Stimulated activated CD4-positive, alpha-beta T cell treated with anti-CD3 and anti-CD28 coated beads, Interleukin-15, amount 100 ng/mL, for 1 hour (primary cell): ENCODE data around the gene GRB2.
"Not testable (repeated sequence)": the region's sequence is repeated elsewhere in the genome, so short reads cannot be mapped to it uniquely, and the experiment has no call there.

Experiments
- DNase-seq, 2 donors: peaks; one replicate each; pipeline ENCODE4 v3.0.0-alpha.2; 2020; ENCODE audit warnings: low read depth in 1 of 2, low spot score in 1 of 2

GRB2 gene

DNA sequence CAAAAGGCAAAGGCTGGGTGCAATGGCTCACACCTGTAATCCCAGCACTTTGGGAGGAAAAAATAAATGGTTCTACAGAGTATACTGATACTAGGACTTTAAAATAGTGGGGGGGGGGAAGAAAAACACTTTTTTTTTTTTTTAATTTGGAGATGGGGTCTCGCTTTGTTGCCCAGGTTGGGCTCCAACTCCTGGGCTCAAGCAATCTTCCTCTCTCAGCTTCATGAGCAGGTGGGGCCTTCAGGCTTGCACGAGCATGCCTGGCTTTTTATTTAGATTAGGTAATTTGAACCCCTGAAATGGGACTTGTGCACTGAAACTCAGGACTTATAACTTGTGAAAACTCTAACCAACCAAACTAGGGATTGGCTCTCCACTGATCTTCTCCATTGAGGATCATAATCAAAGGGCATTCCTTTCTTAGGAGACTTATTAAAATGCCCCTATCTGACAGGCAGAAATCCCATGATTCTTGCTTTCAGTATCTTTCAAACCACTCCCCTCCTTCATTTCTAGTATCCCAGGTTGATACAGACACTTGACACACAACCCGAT lies 16.9 kb downstream of the GRB2 start:
- no peak for DNase-seq

DNA sequence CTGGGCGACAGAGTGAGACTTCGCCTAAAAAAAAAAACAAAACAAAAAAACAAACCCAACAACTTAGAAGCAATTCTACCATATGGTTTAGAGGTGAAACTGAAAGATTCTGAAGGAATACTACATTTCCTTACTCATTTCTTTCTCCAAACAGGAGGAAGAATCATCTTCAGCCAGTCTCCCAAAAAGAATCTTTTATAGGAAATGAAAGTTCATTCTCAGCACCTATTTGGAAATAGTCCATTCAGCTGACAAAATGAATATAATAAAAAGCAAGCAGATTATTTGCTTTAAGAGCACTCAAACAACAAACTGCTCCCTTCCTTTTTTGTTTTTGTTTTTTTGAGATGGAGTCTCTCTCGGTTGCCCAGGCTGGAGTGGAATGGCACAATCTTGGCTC lies 17.7 kb downstream of the GRB2 start:
- DNase-seq: no peak

DNA sequence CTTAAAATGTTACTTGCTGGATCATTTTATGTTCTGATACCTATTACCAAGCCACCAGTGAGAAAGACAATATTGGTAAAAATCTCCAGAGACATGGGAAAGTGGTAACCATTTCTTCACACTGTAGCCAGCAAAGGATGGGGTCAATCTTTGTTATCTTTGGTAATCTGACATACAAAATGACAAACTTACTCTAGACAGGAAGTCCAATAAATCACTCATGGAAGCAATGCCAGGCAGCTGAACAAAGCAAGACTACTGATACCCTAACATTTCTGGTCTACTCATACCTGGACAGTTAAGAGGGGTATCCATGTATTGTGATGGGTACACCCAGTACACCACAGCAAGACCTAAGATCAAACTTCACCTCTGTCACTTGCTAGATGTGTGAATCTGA lies 19.0 kb downstream of the GRB2 start:
- DNase-seq: no peak

DNA sequence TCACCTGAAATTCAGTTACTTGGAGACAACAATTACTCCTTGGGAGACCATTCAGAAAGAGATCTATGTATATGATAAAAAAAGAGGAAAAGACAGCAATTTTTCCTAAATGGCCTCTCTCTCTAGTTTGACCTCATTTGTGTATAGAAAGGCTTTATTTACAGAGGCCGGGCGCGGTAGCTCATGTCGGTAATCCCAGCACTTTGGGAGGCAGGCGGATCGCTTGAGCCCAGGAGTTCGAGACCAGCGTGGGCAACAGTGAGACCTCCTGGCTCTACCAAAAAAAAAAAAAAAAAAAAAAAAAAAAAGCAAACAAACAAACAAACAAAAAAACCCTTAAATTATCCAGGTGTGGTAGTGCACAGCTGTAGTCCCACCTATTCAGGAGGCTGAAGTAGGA lies 20.7 kb downstream of the GRB2 start:
- no peak for DNase-seq

DNA sequence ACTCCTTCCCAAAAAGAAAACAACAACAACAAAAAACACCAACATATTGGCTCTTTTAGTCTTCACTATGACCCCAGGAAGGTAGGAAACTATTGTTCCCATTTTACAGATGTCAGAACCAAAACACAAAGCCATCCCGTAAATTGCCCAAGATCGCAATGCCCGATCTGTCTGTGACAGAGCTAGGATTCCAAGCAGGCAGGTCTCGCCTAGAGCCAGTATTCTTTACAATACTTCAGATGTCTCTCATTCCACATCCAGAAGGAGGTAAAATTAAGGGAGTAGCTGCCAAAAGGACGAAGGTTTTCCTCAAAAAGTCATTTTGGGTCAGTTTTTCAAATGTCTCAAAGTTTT lies 21.7 kb downstream of the GRB2 start:
- no peak for DNase-seq

DNA sequence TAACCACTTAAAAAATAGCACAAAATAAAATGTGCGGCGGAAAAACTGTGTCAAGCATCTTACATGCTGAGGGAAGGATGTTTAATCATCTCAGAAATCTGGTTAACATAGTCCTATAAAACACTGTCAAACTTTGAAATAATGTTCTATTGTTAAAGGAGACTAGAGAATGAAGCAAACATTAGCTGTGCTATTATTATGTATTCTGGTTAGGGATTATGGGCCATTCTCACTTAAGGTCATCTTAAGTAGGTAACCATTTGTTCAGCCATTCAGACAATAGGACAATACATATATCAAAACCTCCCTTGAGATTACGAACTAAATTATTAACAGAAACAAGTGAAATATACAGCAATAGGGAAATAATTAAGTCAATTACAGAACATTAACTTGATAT lies 24.7 kb downstream of the GRB2 start:
- no peak for DNase-seq

DNA sequence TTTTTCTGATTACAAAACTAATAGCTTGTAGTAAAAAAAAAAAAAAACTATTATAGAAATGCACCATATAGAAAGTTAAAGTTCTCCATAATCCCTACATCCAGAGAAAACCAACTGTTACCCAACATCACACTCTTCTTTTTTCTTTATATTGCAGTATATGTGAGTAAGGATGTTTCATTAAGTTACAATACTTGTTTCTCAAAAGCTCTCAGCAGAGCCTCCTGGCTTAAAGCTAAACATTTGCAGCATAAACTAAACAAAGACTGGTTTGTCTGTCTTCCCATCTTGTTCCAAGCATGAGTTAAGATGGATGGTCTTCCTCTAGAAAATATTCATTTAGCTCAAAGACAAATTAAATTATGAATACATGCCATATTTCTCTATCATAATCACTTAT lies 25.2 kb downstream of the GRB2 start:
- DNase-seq: no peak

DNA sequence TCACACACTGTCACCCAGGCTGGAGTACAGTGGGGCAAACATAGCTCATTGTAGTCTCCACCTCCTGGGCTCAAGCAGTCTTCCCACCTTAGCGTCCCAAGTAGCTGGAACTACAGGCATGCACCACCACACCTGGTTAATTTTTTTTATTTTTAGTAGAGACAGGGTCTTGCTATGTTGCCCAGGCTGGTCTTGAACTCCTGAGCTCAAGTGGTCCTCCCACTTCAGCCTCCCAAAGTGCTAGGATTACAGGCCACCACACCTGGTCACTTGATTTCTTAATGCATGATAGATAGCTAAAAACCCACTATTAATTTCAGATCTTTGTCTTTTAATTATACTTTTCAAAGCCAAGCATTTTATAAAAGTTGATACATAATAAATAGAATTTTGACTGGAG lies 26.1 kb downstream of the GRB2 start:
- DNase-seq: not testable (repeated sequence)

DNA sequence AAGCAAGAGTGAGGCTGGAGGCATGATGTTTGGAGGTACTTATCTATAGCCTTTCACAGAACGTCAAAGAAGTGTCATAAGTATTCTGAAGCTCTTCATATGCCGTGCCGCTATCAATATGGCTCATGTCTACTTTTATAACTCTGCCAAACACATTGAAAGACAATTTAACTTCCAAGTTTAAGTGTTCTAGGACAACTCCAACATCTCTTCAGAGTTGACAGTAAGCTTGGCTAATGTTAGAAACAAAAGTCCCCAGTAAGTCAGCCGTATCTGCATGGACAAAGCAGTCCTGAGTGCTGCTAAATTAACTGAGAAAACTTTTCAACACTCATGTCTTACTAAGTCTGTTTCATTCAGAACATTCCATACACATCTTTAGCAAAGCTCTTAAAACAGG lies 32.2 kb downstream of the GRB2 start:
- no peak for DNase-seq

DNA sequence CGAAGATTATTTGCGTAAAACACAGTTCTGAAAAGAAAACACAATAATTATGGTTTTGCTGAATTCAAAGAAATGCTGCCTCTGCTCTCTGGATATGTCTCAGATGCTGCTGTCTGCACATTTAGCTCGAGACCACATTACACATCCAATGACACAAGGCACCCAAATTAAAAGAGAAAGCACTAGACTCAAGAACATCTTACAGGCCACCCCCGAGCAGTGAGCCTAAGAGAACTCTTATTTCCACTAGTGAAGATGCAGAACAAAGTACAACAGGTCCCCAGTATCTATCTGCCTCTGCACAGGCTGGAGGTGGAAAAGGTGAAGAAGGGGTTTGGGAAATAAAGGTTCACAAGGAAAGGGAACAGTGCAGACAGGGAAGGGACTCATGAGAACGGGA lies 33.5 kb downstream of the GRB2 start:
- no peak for DNase-seq

DNA sequence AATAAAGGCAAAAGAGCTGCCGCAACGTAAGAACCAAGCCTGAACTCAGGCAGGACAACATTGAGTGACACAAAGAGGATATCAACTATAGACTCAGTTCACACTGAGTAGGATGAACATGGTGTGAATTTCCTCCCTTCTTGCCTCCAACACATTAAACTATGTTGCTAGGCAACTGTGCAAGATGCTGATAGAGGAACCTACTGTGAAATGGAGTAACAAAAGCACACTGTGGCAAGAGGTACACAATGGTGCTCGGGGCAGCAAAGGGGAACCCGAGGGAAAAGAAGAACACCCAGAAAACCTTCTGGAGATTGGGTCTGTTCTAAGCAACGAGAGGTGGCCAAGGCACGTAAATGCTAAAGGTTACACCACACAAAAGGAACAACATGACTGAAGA lies 34.1 kb downstream of the GRB2 start:
- no peak for DNase-seq

DNA sequence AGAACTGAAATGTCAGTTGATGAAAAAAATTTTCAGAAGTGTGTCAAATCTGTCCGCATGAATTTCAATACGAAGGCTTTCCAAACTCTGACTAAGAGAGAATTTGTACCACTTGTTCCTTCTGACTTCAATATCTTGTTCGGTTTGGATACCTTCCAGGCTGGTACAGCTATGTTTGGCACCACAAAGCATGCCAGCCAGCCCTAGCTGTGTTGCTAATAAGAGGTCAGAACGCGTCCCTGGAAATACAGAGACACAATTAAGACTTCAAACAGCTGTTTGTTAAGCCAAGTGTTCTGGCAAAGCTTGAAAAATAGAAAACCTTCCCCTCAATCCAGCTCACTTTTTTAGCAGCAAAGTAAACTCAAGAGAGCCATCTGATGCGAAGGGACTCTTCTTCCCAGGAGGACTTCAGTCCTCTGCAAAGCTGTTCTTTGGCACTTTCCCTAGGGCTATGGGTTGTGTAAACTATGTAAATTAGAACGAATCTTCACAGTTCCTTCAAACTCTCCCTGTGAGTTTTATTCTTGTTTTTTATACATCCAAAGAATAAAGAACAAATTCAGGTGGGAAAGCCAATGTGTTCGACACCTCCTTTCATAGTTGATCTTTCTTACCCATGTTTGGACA lies 35.1 kb downstream of the GRB2 start:
- DNase-seq: no peak

DNA sequence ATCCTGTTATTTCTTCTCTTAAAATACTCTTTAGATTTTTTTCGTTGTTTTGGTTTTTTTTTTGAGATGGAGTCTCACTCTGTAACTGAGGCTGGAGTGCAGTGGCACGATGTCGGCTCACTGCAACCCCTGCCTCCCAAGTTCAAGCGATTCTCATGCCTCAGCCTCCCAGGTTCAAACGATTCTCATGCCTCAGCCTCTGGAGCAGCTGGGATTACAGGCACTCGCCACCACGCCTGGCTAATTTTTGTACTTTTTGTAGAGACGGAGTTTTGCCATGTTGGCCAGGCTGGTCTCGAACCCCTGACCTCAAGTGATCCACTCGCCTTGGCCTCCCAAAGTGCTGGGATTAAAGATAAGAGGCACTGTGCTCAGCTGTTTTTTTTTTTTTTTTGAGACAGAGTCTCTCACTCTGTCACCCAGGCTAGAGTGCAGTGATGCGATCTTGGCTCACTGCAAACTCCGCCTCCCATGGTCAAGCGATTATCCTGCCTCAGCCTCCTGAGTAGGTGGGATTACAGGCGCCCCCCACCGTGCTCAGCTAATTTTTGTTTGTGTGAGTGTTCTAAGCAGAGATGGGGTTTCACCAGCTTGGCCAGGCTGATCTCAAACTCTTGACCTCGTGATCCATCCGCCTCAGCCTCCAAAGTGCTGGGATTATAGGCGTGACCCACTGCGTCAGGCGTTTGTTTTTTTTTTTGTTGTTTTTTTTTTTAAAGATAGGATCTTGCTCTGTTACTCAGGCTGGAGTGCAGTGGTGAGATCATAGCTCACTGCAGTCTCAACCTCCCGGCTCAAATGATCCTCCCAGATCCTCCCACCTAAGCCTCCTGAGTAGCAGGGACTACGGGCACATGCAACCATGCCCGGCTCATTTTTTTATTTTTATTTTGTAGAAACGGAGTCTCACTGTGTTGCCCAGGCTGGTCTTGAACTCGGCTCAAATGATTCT lies 37.4 kb downstream of the GRB2 start:
- not testable (repeated sequence) for DNase-seq

DNA sequence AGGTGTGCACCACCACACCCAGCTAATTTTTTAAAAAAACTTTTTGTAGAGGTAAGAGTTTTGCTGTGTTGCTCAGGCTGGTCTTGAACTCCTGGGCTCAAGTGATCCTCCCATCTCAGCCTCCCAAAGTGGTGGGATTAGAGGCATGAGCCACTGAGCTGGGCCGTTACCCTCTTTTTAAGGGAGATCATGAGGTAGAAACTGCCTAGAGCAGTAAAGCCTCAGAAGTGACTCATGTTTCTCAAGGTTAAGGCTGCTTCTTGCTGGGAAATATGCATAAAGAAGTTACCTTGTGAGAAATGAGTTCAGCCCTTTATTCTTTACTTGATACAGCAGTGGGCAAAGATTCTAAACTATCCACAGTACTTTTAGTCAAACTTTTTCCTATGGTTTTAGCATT lies 38.2 kb downstream of the GRB2 start:
- DNase-seq: no peak

DNA sequence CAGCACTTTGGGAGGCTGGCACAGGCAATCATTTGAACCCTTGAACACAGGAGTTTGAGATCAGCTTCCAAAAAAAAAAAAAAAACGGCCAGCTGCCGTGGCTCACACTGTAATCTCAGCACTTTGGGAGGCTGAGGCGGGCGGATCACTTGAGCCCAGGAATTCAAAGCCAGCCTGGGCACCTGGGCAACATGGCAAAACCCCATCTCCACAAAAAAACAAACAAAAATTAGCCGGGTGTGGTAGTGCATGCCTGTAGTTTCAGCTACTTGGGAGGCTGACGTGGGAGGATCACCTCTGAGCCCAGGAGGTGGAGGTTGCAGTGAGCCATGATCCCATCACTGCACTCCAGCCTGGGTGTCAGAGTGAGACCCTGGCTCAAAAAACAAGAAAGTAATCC lies 39.0 kb downstream of the GRB2 start:
- DNase-seq: no peak

DNA sequence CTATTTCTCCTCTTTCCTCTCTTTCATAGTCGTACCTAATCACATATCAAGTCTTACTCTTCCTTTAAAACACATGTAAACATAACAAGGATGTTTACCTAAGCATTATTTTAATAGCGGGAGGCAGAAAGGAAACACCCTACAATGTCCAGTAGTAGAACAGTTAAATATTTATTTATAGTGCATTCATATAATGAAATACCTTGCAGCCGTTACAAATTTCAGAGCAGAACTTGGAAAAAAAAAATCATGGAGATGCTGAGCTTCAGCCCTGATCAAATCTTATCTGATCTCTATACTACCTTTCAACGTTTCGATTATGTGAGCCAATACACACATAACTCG lies 39.6 kb downstream of the GRB2 start:
- DNase-seq: no peak

DNA sequence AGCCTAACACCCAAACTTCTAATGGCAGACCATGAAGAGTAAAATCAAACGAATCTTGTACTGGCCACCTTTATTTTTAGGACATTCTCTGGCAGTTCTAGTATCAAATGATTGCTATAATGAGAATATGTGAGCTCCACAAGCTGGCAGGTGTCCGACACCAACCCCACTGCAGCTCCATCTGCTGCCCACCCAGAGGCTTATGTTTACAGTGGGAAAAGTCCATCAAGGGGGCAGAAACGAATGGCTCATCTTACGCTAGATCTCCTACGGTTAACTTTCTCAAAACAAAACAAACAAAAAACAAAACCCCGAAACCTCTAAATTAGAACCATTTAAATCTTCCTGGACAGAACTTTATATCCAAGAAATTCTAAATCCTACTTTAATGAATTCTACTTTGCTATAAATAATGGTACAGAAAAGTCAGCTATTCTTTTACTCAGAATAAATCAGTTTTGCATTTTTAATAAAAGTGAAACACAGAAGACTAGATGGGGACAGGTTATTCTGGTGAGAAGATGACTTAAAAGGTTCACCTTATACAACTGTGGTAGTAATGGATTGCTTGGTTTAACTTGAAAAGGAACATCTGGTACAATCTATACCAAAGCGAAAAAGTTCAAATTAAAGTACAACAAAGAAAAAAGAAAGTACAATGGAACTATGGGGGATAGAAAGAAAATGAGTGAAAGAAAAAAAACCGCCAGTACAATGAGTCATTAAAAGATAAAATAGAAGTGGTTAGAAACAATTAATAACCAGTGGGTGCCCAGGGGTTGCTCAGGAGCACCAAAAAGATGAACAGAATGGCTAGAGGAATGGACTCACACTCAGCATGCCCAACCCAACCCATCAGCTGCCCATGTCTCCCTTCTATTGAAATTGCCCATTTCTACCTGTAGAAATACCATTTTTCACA lies 40.2 kb downstream of the GRB2 start:
- no peak for DNase-seq

DNA sequence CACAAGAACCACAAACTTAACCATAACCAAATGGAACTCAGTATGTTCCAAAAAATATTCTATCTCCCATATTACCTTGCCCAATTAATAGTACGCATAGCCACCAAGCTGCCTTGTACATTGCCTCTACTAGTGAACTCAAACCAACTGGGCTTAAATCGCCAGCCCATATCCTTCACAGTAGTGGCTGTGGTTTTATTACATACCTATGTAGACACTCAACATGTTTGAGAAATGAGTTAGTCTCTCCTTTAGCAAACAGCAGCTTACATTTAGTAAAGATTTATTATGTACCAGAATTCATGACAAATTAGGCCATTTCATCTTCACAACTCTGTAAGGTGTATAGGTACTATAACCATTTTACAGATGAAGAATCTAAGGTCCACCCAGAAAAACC lies 41.4 kb downstream of the GRB2 start:
- no peak for DNase-seq

DNA sequence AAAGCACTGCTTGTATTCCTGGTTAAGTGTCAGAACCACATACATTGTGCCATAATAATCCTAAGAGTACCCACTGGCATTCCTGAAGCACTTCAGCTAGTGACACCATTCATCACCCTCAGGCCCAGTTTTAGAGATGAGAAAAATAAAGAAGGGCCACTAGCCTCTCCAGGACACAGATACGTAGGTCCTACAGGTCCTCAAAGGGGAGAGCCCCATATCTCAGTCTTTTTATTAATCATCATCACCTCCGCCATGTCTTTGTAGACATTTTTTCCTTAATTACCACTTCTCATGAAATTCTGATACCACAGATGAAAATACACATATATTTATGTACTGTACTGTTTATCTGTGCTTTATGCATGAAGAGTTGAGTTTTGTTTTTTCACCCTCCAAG lies 43.5 kb downstream of the GRB2 start:
- DNase-seq: no peak

DNA sequence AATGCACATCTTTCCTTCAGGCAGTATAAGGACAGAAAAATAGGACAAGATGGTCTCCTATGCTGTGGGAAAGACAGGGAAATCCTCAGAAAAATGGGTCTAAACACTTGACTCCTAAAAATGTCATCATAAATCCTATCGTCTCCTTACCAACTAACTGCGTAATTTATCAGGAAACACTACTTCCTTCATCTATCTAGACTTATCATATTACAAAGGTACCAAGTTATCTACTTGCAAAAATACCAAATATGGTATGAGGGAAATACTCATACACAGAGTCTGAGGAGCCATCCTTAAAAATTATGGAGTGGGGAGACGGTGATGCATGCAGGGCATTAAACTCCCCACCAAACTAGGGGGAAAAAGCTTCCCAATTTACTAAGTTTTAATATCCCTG lies 44.1 kb downstream of the GRB2 start:
- DNase-seq: no peak

DNA sequence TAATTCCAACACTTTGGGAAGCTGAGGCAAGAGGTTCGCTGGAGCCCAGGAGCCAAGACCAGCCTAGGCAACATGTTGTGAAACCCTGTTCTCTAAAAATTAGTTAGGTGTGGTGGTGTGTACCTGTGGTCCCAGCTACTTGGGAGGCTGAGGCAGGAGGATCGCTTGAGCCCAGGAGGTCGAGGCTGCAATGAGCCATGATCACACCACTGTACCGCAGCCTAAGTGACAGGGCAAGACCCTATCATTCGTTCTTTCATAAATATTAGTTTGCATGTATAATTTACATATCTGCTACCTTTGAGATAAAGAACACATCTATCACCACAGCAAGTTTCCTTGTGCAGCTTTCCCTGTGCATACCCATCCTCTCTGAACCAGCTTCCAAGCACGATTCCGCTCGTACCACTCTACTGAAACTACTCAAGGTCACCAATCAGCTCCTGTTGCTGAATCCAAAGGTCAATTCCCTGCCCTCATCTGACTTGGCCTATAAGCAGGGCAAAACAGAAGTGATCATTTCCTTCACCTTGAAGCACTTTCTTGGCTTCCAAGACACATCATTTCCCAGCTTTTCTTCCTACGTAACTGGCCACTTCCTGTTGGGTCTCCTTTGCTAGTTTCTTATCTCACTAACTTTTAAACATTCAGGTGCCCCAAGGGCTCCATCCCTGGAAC lies 49.1 kb downstream of the GRB2 start:
- DNase-seq: no peak
